HepG2 (cell line): Measurements from ENCODE around the gene ACSF3. TPM values are rescaled to one million over a fixed set of nuclear protein-coding genes. Genes with fewer than 3 reads are reported as not detected.

Experiments
- GATA4 ChIP-seq: sonication (generic); IDR thresholded peaks from 2 replicates; pipeline ENCODE4 v1.6.1; 2016; ENCODE audit warnings: antibody characterized with exemption, low read depth, borderline replicate concordance
- NCOR1 ChIP-seq: fragments of 200-600 bp; sonication (generic); IDR thresholded peaks from 2 replicates; pipeline ENCODE4 v1.7.0; 2017; ENCODE audit warnings: antibody characterized with exemption, low read length, borderline replicate concordance
- NPAS2 ChIP-seq: sonication (generic); formaldehyde crosslinking; IDR thresholded peaks from 2 replicates; pipeline ENCODE4 v1.8.0; 2022; ENCODE audit warnings: mild to moderate bottlenecking, missing genetic modification reagents, borderline replicate concordance
- NR2F1 ChIP-seq, 2 experiments: fragments of 450-650 bp in 1 of 2; formaldehyde crosslinking in 1 of 2; IDR thresholded peaks; 2 replicates each; pipeline versions ENCODE4 v1.5.0 to v1.6.1; 2016 to 2020; ENCODE audit warnings: mild to moderate bottlenecking in 1 of 2, missing compliant biosample characterization in 1 of 2, missing genetic modification reagents in 1 of 2, moderate library complexity in 1 of 2
- PAX8 ChIP-seq: sonication (generic); formaldehyde crosslinking; IDR thresholded peaks from 2 replicates; pipeline ENCODE4 v1.8.0; 2022; ENCODE audit warnings: mild to moderate bottlenecking, missing genetic modification reagents, borderline replicate concordance
- PHF21A ChIP-seq: sonication (generic); formaldehyde crosslinking; IDR thresholded peaks from 2 replicates; pipeline ENCODE4 v1.5.0; 2020; ENCODE audit warnings: mild to moderate bottlenecking, missing genetic modification reagents
- SMAD3 ChIP-seq: sonication (generic); formaldehyde crosslinking; IDR thresholded peaks from 2 replicates; pipeline ENCODE4 v1.4.0; 2020; ENCODE audit warnings: missing genetic modification reagents
- ZBTB7B ChIP-seq: sonication (generic); formaldehyde crosslinking; IDR thresholded peaks from 2 replicates; pipeline ENCODE4 v1.4.0; 2020; ENCODE audit warnings: missing genetic modification reagents
- ZFP36 ChIP-seq: fragments of 150-350 bp; IDR thresholded peaks from 2 replicates; pipeline ENCODE4 v1.6.1; 2018; ENCODE audit warnings: borderline replicate concordance, low read length, low read depth; ENCODE audit not compliant: partially characterized antibody
- ZFP37 ChIP-seq: sonication (generic); formaldehyde crosslinking; IDR thresholded peaks from 2 replicates; pipeline ENCODE4 v1.4.0; 2020; ENCODE audit warnings: missing genetic modification reagents, borderline replicate concordance
- ZNF101 ChIP-seq: sonication (generic); formaldehyde crosslinking; IDR thresholded peaks from 2 replicates; pipeline ENCODE4 v1.4.0; 2020; ENCODE audit warnings: mild to moderate bottlenecking, low read depth, missing genetic modification reagents, borderline replicate concordance
- ZNF44 ChIP-seq: sonication (generic); formaldehyde crosslinking; IDR thresholded peaks from 2 replicates; pipeline ENCODE4 v1.5.1; 2020; ENCODE audit warnings: mild to moderate bottlenecking, missing genetic modification reagents
- ZNF790 ChIP-seq: sonication (generic); formaldehyde crosslinking; IDR thresholded peaks from 2 replicates; pipeline ENCODE4 v1.8.0; 2022; ENCODE audit warnings: missing genetic modification reagents, mild to moderate bottlenecking, borderline replicate concordance
- ZNF841 ChIP-seq: sonication (generic); formaldehyde crosslinking; IDR thresholded peaks from 2 replicates; pipeline ENCODE4 v1.8.1; 2023; ENCODE audit warnings: missing genetic modification reagents, borderline replicate concordance
- polyA plus RNA-seq, 8 experiments: library from polyadenylated mRNA; depleted of rRNA in 3 of 8; stranded (reverse) in 7 of 8; unstranded in 1 of 8; fragments of >200 nt; fragmentation: Illumina TruSeq in 4 of 8; extraction: Trizol in 4 of 8; gene quantifications; 2 replicates each; pipeline versions ENCODE4 v1.2.1 to v1.2.3, GENCODE V29; 2011 to 2016; ENCODE audit warnings: low read depth in 4 of 8, missing spikeins in 1 of 8, mixed read lengths in 1 of 8; ENCODE audit not compliant: insufficient read depth in 1 of 8
- total RNA-seq, 5 experiments: library from RNA; depleted of rRNA; stranded (reverse); fragments of >200 nt; fragmentation: Illumina TruSeq; extraction: Trizol; gene quantifications; 2 replicates each; pipeline ENCODE4 v1.2.3, GENCODE V29; 2016; ENCODE audit warnings: low read depth in 1 of 5
- TF ChIP-seq, protein P1 (sequence below): fragments of 450-650 bp; IDR thresholded peaks from 2 replicates; pipeline ENCODE4 v1.6.1; 2016
- TF ChIP-seq, protein P2 (sequence below), 2 experiments: sonication (generic) in 1 of 2; formaldehyde crosslinking in 1 of 2; IDR thresholded peaks; 2 replicates each; pipeline versions ENCODE4 v1.4.0 to v1.6.1; 2018 to 2020; ENCODE audit warnings: missing genetic modification reagents in 2 of 2, borderline replicate concordance in 1 of 2, low read depth in 1 of 2, mild to moderate bottlenecking in 1 of 2, missing biosample characterization in 1 of 2
- TF ChIP-seq, protein P3 (sequence below): sonication (generic); formaldehyde crosslinking; IDR thresholded peaks from 2 replicates; pipeline ENCODE4 v1.8.0; 2022; ENCODE audit warnings: mild to moderate bottlenecking, missing genetic modification reagents, borderline replicate concordance
- TF ChIP-seq, protein P4 (sequence below): sonication (generic); formaldehyde crosslinking; conservative IDR thresholded peaks from 2 replicates; pipeline ENCODE4 v1.4.0; 2020; ENCODE audit warnings: missing genetic modification reagents
- TF ChIP-seq, protein P5 (sequence below), 2 experiments: sonication (generic) in 1 of 2; formaldehyde crosslinking in 1 of 2; IDR thresholded peaks; 2 replicates each; pipeline versions ENCODE4 v1.5.1 to v1.6.1; 2011 to 2020; ENCODE audit warnings: borderline replicate concordance in 1 of 2, low read depth in 1 of 2, low read length in 1 of 2, mild to moderate bottlenecking in 1 of 2, missing genetic modification reagents in 1 of 2, moderate library complexity in 1 of 2

Gene ACSF3
- total and polyA plus RNA-seq, 2 of the 13 experiments (the other 11 are each of a cell fraction or from before 2014, with no cell fraction given): 14.9 to 30.6 TPM

DNA sequence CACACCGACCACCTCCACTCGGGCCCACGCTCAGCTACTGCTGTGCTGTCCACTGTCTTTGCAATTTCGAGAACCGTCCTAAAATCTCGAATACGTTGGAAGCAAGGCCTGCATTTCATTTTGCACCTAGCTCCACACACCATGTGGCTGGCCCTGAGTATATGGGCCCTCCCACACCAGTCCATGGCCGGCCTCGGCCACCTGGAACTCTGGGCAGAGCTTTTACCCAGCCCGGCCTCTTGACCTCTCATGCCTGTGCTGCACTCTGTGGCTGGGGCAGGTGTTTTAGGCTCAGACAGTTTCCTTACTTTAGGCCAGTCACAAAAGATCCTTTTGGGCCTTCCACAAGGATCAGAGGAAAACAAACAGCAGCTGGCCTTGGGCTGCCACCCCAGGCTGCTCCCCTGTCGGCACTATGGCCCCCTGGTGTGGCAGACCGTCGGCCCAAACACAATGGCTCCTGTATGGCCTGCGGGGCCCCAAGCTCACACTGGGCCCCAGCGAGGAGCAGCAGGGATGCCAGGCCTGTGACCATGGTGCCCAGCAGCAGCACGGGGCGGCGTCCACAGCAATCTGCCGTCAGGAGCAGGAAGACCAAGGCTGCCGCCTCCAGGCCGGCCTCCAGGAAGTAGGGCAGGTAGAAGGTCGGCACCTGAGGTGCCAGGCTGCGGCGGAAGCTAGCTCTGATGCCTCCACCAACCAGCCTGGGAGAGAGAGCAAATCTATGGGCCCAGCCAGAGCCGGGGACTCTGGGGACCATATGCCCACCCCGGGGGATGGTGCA, 104.2 kb downstream of the ACSF3 start (continued):
- no peak for TF ChIP-seq SMAD3
- TF ChIP-seq, protein P1, sequence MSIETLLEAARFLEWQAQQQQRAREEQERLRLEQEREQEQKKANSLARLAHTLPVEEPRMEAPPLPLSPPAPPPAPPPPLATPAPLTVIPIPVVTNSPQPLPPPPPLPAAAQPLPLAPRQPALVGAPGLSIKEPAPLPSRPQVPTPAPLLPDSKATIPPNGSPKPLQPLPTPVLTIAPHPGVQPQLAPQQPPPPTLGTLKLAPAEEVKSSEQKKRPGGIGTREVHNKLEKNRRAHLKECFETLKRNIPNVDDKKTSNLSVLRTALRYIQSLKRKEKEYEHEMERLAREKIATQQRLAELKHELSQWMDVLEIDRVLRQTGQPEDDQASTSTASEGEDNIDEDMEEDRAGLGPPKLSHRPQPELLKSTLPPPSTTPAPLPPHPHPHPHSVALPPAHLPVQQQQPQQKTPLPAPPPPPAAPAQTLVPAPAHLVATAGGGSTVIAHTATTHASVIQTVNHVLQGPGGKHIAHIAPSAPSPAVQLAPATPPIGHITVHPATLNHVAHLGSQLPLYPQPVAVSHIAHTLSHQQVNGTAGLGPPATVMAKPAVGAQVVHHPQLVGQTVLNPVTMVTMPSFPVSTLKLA: no peak
- TF ChIP-seq ZNF44 (CRISPR knock-in tag): no peak
- TF ChIP-seq, protein P2, sequence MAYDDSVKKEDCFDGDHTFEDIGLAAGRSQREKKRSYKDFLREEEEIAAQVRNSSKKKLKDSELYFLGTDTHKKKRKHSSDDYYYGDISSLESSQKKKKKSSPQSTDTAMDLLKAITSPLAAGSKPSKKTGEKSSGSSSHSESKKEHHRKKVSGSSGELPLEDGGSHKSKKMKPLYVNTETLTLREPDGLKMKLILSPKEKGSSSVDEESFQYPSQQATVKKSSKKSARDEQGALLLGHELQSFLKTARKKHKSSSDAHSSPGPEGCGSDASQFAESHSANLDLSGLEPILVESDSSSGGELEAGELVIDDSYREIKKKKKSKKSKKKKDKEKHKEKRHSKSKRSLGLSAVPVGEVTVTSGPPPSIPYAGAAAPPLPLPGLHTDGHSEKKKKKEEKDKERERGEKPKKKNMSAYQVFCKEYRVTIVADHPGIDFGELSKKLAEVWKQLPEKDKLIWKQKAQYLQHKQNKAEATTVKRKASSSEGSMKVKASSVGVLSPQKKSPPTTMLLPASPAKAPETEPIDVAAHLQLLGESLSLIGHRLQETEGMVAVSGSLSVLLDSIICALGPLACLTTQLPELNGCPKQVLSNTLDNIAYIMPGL (CRISPR knock-in tag; IDR thresholded peaks at IDR 0.05; ENCODE audit: borderline replicate concordance in 1 of 2, low read depth in 1 of 2): peak; percentile 62 to 69; a peak in 2 of 4 replicates
- TF ChIP-seq, protein P3, sequence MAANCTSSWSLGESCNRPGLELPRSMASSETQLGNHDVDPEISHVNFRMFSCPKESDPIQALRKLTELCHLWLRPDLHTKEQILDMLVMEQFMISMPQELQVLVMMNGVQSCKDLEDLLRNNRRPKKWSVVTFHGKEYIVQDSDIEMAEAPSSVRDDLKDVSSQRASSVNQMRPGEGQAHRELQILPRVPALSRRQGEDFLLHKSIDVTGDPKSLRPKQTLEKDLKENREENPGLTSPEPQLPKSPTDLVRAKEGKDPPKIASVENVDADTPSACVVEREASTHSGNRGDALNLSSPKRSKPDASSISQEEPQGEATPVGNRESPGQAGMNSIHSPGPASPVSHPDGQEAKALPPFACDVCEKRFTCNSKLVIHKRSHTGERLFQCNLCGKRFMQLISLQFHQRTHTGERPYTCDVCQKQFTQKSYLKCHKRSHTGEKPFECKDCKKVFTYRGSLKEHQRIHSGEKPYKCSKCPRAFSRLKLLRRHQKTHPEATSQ (CRISPR knock-in tag): no peak
- TF ChIP-seq, protein P4, sequence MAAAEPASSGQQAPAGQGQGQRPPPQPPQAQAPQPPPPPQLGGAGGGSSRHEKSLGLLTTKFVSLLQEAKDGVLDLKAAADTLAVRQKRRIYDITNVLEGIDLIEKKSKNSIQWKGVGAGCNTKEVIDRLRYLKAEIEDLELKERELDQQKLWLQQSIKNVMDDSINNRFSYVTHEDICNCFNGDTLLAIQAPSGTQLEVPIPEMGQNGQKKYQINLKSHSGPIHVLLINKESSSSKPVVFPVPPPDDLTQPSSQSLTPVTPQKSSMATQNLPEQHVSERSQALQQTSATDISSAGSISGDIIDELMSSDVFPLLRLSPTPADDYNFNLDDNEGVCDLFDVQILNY (CRISPR knock-in tag): no peak
- peak; percentile 92 to 99 for TF ChIP-seq NR2F1 (CRISPR knock-in tag; IDR thresholded peaks at IDR 0.05)
- TF ChIP-seq ZFP36: peak; percentile 91
- TF ChIP-seq ZBTB7B (CRISPR knock-in tag): peak; percentile 96
- TF ChIP-seq ZNF101 (CRISPR knock-in tag): no peak; the same call in 1 of the 2 replicates
- peak; percentile 99 for TF ChIP-seq PHF21A (CRISPR knock-in tag)
- TF ChIP-seq ZNF790: no peak
- 0 out of 2 replicates have a peak, but pooled peaks have one; percentile 12 for TF ChIP-seq GATA4
- no peak for TF ChIP-seq PAX8
- TF ChIP-seq ZFP37: no peak
- no peak for TF ChIP-seq NPAS2 (CRISPR knock-in tag)
- peak; percentile 74; the same call in 1 of the 2 replicates for TF ChIP-seq NCOR1
- TF ChIP-seq, protein P5, sequence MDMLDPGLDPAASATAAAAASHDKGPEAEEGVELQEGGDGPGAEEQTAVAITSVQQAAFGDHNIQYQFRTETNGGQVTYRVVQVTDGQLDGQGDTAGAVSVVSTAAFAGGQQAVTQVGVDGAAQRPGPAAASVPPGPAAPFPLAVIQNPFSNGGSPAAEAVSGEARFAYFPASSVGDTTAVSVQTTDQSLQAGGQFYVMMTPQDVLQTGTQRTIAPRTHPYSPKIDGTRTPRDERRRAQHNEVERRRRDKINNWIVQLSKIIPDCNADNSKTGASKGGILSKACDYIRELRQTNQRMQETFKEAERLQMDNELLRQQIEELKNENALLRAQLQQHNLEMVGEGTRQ (IDR thresholded peaks at IDR 0.05; ENCODE audit: low read depth, low read length): no peak
- TF ChIP-seq, protein P5 (CRISPR knock-in tag; IDR thresholded peaks at IDR 0.05; ENCODE audit: borderline replicate concordance): no peak
- no peak for TF ChIP-seq ZNF841 (CRISPR knock-in tag)
